CD4-positive, alpha-beta T cell treated with Interleukin-21 for 1 hour (primary cell): ENCODE measurements around the gene CCL4.
A peak's percentile ranks its signal among the peaks of the same experiment; 100 is the strongest.
"Not testable (repeated sequence)": the region's sequence is repeated elsewhere in the genome, so short reads cannot be mapped to it uniquely, and the experiment has no call there.

Experiments used
- DNase-seq: peaks from one replicate; pipeline ENCODE4 v3.0.0-alpha.2; 2020

Gene CCL4

GRCh38 chr17:36088670-36089338, 14.8 kb upstream of the CCL4 start:
- DNase-seq = no peak

- no peak for DNase-seq
Observed at GRCh38 chr17:36089339-36089865, 14.2 kb upstream of the CCL4 start.

- DNase-seq = peak; percentile 47
Observed at GRCh38 chr17:36089888-36090836, 13.5 kb upstream of the CCL4 start, which contains the start of gene CCL3. Gene CCL3, minus strand, starts transcription at chr17:36090143. Its CDS starts 85 bp downstream, at chr17:36090058.

- DNase-seq = peak; percentile 44
Observed at GRCh38 chr17:36092230-36092629, 11.4 kb upstream of the CCL4 start.

DNA sequence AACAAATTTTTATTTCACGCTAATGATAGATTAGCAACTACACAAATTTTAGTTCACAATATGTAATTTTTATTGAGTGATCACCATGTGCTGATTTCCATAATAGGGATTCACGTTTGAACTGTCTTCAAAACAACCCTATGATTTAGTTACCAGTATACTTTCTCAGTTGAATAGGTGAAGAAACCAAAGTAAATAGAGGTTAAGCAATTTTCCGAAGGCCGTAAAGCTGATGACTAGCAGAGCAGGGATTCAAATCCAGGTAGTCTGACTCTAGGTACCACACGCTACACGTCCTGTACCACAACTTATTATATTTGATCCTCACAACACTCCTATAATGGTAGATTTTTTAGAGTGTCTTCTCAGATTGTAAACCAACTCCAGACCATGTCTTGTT, 10.9 kb upstream of the CCL4 start:
- DNase-seq = not testable (repeated sequence)

GRCh38 chr17:36094232-36094631, 9.4 kb upstream of the CCL4 start:
- no peak for DNase-seq

DNA sequence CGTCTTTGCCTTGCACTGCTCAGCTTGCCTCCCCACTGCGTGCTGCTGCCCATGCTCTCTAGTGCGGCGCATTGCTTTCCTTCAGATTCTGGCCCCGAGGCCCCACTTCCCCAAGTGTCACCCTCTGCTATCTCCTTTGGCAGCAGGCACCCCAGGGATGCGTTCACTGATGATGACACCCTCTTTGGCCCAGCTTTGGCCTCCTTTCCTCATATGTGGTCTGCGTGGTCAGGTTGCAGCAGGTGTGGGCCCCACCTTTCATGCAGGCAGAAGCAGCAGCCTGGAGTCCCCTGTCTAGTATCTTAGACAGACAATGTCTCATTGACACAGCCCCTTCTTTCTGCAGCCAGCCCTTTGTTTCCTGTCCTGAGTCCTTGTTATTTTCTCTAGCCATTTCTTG, 8.9 kb upstream of the CCL4 start:
- no peak for DNase-seq

- no peak for DNase-seq
Observed at GRCh38 chr17:36095992-36096391, 7.6 kb upstream of the CCL4 start.

GRCh38 chr17:36099004-36099403, 4.6 kb upstream of the CCL4 start:
- DNase-seq = not testable (repeated sequence)

DNA sequence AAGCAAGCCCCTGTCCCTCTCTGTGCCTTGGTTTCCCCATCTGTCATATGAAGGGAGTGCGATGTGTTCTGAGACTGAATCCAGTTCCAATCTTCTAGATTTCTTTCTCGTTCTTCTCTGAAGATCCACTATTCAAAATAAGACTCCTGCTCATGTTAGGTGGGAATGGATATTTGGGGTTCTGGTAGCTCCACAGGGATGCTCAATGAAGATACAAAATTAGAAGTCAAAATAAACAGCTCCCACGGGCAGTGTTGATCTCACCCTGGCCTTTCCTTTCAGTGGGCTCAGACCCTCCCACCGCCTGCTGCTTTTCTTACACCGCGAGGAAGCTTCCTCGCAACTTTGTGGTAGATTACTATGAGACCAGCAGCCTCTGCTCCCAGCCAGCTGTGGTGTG, 619 bp downstream of the CCL4 start:
- not testable (repeated sequence) for DNase-seq

- no peak for DNase-seq
Observed at GRCh38 chr17:36104701-36105181, 1.1 kb downstream of the CCL4 start.

DNA sequence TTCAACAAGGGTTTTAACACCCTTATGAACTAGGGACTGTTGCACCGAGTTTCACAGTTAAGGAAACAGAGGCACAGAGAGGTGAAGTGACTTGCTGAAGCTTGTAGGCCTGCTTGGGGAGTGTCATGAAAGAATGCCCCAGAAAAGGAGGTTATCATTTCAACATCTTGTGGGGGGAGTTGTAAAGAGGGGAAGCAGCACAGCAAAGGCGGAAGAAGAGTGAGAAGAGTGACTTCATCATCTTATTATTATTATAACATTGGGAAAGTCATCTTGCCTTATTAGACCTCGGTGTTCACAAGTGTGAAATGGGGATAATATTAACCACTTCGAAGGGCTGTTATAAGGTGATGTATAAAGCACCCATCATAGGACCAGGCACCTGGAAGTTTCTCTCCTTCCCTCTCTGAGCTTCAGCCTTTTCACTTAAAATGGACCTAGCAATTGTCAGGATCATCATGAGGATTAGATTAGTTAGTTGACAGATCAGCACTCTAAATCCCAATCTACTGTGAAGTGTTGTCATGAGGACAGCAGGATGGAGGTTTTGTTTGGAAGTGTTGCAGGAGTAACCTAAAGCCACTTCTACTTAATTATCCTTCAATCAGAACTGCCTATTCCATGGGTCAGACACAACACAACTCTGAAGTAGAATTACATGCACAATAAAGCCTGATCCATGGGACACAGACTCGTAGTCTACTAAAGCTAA, 2.3 kb downstream of the CCL4 start:
- DNase-seq = peak; percentile 30

GRCh38 chr17:36106493-36106835, 2.8 kb downstream of the CCL4 start:
- no peak for DNase-seq

DNA sequence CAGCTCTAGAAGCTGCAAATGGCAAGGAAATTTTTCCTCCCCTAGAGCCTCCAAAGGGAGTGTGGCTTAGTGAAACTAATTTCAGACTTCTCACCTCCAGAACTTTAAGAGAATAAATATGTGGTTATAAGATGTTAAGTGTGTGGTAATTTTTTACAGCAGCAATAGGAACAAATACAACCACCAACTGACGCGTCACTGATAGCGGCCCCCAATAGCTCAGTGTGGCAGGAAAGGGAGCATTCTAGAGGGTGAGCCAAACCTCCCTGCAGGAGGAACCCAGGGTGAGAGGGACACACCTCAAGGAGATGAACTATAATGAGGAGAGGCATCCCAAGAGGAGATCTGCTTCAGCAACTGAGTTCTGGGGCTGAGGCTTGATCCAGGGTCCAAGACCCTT, 4.0 kb downstream of the CCL4 start:
- peak; percentile 34 for DNase-seq

DNA sequence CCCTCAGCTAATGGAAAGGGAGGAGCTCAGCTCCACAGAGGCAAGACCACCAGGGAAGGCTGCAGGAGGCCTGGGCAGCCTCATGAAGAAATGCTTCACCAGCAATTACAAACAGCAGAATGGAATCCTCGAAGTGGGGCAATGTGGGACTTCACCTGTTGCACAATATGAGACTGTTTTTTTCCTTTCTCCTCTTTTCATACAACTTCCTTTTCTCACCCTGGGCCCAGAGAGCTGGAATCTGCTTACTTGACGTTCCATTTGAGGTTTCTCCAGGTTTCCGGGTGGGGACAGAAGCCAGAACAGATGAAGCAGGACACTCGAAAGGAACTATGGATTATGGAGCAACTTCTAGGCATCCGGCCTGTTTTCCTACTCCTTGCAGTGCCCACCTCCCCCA, 4.6 kb downstream of the CCL4 start:
- DNase-seq = not testable (repeated sequence)

DNA sequence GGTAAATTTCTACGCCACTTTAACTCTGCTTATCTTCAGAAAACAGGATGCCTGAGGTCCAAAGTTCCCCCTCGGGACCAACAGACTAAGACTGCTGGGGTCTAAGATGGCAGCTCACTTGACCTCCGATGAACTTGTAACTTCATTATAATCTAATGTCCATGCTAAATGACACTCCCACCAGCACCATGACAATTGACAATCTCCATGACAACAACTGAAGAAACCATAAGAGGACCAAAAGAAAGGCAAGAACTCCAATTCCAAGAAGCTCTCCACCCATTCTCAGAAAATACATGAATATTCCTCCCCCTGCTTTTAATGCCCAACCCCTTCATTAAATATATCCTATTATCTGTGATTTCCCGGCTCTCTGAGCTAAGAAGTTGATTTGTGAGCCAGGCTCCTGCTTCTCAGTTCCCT, 7.5 kb downstream of the CCL4 start:
- no peak for DNase-seq

DNA sequence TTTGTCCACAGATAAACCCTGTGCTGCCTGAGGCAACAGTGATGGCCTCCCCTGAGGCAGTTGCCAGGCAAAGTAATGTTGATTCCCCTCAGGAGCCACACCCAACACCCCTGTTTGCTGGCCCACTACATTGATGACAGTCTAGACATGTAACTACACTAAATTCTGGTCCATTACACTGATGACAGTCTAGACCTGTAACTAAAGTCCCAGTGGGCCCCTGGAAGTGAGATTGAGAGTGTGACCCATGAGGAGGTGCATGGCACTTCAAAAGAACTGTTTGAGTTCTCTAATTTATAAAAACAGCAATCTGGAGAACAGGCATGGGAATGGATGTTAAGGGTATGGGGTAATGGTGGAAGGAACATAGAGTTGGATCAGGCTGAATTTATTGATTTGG, 8.9 kb downstream of the CCL4 start:
- no peak for DNase-seq

DNA sequence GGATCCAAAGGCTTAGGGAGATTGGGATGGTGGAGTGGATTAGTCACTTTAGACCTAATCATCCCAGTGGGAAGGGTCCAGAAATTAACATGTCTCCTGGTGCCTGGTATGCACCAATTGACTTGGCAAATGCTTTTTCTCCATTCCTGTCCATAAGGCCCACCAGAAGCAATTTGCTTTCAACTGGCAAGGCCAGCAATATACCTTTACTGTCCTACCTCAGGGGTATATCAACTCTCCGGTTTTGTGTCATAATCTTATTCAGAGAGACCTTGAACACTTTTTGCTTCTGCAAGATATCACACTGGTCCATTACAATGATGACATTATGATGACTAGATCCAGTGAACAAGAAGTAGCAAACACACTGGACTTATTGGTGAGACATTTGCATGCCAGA, 9.5 kb downstream of the CCL4 start:
- DNase-seq = not testable (repeated sequence)

- not testable (repeated sequence) for DNase-seq
Observed at GRCh38 chr17:36114971-36115648, 11.5 kb downstream of the CCL4 start.

DNA sequence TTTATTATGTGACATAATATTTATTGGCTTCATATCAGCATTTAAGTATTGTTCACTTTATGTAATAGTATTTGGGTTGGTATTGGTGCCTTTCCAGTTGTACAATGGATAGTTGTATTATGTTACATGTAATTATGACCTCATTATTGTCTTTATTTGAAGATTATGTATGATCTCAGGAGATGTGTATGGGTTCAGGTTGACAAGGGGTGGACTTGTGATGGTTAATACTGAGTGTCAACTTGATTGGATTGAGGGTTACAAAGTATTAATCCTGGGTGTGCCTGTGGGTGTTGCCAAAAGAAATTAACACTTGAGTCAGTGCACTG, 12.0 kb downstream of the CCL4 start:
- DNase-seq = not testable (repeated sequence)

DNA sequence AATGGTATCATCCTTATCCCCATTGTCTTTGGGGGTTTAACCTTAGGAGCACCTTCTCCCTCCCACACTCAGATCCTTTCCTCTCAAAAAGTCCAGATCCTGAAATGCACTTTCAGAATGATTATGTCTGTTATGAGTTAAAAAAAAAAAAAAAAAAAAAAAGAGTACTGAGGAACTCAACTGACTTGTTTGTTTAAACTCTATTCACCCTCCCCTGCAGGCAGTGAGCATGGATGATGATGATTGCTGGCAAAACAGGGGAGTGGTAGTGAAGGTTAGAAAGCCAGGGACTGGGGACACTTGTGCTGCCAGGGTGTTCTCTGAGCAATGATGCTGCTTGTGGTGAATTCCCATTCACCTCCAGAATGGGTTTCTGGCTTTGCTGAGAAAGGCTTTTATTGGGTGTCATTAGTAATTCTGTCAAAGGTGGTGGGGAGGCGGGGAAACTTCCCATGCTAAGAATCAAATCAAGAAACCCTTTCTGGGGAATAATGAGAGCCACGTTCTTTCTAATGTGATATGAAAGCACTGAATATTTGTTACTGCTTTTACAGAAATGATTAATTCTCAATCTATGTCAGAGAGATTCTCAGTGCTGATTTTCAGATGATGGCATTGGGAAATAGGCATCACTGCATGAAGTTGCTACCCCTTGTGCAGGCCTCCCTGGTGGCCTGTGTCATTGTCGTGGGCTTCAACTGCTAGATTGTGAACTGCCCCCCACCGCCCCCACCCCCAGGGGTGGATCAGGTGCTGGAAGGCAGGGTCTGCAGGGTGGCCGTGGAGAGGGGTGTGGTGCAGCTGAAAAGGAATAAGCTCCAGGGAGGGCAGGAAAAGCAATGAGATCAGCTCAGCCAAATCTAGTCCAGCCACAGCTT, 14.1 kb downstream of the CCL4 start:
- no peak for DNase-seq
